Stimulated activated naive CD8-positive, alpha-beta T cell treated with anti-CD3 and anti-CD28 coated beads, Interleukin-15, amount 100 ng/mL, for 72 hours (primary cell): ENCODE results near the gene TMEM59L.

Experiments used
- ATAC-seq: fragments of 150-1000 bp; cut with Tn5 transposase; 2 replicates; pipeline ENCODE4 v1.10.0; 2021; ENCODE audit warnings: mild to moderate bottlenecking, moderate library complexity
- DNase-seq, 2 donors: peaks; one replicate each; pipeline ENCODE4 v3.0.0; 2021 to 2022
- H3K27ac Mint-ChIP-seq, 2 donors: one replicate each; pipeline ENCODE4 v1.8.0; 2022; ENCODE audit warnings: mild to moderate bottlenecking in 2 of 2, mixed read lengths in 2 of 2, moderate library complexity in 2 of 2
- H3K27me3 Mint-ChIP-seq: one replicate; pipeline ENCODE4 v1.8.0; 2022; ENCODE audit warnings: mixed read lengths
- H3K4me1 Mint-ChIP-seq: one replicate; pipeline ENCODE4 v1.8.0; 2022; ENCODE audit warnings: mild to moderate bottlenecking, mixed read lengths
- H3K4me3 Mint-ChIP-seq, 2 donors: one replicate each; pipeline ENCODE4 v1.8.0; 2022; ENCODE audit warnings: mild to moderate bottlenecking in 2 of 2, mixed read lengths in 2 of 2, moderate library complexity in 1 of 2
- H3K9me3 Mint-ChIP-seq, 2 donors: one replicate each; pipeline ENCODE4 v1.8.0; 2022; ENCODE audit warnings: mixed read lengths in 2 of 2

TMEM59L gene

DNA sequence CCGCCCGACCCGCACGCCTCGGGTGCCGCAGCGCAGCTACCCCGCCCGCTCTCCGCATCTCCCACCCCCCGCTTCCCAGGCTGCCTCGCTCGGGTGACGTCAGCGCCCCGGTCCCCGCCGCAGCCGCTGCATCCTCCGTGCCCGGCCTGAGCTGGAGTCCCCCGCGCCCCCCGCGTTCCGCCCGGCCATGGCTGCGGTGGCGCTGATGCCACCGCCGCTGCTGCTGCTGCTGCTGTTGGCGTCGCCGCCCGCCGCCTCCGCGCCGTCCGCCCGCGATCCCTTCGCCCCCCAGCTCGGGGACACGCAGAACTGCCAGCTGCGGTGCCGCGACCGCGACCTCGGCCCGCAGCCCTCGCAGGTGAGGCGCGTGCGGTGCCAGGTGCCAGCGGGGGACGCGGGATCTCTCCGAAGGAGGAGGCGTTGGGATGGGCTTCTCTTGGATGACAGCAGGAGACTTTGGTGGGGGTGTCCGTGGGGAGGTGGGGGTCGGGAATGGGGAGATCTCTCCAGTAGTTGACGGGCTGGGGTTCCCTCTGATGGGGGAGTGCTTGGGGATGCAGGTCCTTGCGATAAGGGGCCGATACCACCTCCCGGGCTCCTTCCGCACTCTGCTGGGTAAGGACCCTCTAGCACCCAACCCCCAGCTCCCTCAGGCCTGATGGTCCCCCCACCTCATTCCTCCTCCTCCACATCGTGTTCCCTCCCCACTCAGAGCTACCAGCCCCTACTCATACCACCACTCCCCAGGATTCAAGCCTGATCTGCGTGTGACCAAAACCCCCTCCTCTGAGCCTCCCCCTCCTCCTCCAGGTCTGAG lies at the start of gene TMEM59L:
Gene TMEM59L (plus strand): TSS at position 99 of the 817 bp plus-strand sequence. CDS start 89 bp downstream, at position 188.
- Mint-ChIP-seq H3K4me3 (peak within 1 kb of the TSS; percentile 71 to 73), H3K27me3 (peaks cover 99% of the 10 kb centered on the region), H3K27ac (peak within 1 kb of the TSS; percentile 40 to 81), H3K4me1 (peaks cover 31% of the 10 kb centered on the region), H3K9me3 (no peaks in the 10 kb centered on the region)
- DNase-seq (no peak), ATAC-seq (peak; percentile 46)

DNA sequence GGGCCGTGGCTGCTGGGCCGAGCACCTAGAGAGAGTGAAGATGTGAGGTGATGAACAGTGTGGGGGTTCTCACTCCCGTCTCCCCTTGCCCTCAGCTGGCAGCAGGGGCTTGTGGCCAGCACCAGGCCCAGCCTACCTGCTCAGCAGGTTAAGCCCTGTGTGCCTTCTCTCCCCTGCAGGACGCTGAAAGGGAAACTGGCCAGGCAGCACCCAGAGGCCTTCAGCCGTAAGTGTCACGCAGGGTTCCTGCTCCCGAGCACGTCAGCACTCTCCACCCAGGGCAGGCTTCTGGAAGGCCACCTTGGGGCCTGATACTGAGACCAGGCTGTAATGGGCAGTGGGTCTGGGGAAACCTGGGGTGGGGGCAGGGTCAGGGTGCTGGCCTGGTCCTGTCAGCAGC lies 45.7 kb upstream of the TMEM59L start:
- Mint-ChIP-seq H3K9me3 (no peaks in the 10 kb centered on the region), H3K4me1 (peaks cover 10% of the 10 kb centered on the region), H3K27ac (no peak overlapping the region), H3K4me3 (no peak overlapping the region), H3K27me3 (no peaks in the 10 kb centered on the region)
- ATAC-seq (no peak), DNase-seq (no peak)

DNA sequence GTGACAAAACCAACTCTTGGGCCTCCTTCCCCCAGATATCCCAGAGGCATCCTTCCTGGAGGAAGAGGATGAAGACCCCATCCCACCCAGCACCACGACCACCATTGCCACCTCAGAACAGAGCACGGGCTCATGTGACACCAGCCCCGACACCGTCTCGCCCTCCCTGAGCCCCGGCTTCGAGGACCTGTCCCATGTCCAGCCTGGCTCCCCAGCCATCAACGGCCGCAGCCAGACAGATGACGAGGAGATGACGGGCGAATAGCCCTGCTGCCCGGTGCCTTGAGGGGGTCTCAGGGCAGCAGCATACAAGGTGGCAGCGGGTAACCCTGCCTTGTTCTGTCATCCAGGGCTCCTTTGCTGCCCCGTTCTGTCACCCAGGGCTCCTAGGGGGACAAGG lies 44.3 kb upstream of the TMEM59L start:
- DNase-seq, result no peak
- Mint-ChIP-seq H3K9me3 (no peaks in the 10 kb centered on the region), H3K4me3 (no peak overlapping the region), H3K4me1 (peaks cover 23% of the 10 kb centered on the region), H3K27me3 (no peaks in the 10 kb centered on the region), H3K27ac (peak overlapping the region in 1 of 2 donors; percentile 32)
- ATAC-seq, result no peak

DNA sequence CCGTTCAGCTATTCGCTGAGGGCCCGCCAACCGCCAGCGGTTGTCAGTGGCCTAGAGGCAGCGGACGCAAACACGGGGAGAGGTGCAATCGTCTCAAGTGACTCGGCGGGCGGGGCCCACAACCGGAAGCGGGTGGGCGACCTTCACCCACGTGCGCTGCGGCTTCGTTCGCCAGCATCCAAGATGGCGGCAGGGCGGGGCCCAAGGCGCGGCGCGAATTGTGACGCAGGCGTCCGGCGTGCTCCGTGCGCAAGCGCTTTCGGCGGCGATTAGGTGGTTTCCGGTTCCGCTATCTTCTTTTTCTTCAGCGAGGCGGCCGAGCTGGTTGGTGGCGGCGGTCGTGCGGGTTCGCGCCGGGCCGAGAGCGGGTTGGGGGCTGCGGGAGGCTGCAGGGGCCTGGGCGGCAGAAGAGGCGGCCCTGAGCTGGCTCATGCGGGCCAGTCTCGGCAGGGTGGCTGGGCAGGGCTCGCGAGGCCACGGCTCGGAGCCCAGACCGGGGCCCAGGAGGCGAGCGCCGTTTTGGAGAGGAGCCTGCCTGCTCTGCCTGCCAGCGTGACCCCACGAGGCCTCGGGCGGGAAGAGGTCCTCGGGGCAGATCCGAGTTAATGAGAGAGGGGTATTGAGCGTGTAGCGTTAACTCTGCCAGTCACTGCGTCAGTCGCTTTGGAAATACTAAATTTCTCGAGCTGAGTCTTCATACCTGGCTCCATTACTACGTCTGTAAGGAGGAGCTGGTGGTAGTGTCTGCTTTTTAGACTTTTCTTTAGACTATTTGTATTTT lies 40.9 kb upstream of the TMEM59L start, which contains the start of gene UBA52:
Gene UBA52 (plus strand): TSS at position 294 of the 781 bp plus-strand sequence. CDS start 1,444 bp downstream, outside the sequence.
- DNase-seq (peak; percentile 99), ATAC-seq (peak; percentile 97)
- Mint-ChIP-seq H3K4me1 (peaks cover 45% of the 10 kb centered on the region), H3K27me3 (no peaks in the 10 kb centered on the region), H3K4me3 (peak within 1 kb of the TSS; percentile 73 to 90), H3K27ac (peak within 1 kb of the TSS; percentile 97 to 98), H3K9me3 (no peaks in the 10 kb centered on the region)

DNA sequence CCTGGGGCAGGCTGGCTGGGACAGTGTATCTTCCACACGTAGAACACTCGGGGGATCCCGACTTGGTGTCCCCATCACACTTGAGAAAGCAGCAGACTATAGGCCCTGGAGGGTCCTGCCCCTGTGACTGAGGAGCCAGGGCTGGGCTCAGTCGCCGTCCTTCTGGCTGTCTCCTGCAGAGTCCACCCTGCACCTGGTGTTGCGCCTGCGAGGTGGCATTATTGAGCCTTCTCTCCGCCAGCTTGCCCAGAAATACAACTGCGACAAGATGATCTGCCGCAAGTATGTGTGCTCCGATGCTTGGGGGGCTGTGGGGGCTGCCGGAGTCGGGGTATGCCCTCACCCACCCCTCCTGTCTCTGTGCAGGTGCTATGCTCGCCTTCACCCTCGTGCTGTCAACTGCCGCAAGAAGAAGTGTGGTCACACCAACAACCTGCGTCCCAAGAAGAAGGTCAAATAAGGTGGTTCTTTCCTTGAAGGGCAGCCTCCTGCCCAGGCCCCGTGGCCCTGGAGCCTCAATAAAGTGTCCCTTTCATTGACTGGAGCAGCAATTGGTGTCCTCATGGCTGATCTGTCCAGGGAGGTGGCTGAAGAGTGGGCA lies 37.9 kb upstream of the TMEM59L start:
- H3K27me3 Mint-ChIP-seq, result no peaks in the 10 kb centered on the region
- H3K4me1 Mint-ChIP-seq, result peaks cover 57% of the 10 kb centered on the region
- DNase-seq, result no peak
- no peak for ATAC-seq
- H3K9me3 Mint-ChIP-seq, result no peaks in the 10 kb centered on the region
- H3K4me3 Mint-ChIP-seq, result no peak overlapping the region
- H3K27ac Mint-ChIP-seq, result no peak overlapping the region

DNA sequence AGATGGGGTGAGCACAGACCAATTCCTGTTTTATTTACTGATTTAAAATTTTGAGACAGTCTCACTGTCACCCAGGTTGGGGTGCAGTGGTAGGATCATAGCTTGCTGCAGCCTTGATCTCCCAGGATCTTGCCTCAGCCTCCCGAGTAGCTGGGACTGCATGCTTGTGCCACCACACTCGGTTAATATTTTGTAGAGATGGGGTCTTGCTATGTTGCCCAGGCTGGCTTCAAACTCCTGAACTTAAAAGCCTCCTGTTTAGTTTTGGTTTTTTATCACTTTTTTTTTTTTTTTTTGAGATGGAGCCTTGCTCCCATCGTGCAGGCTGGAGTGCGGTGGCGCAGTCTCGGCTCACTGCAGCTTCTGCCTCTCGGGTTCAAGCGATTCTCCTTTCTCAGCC lies 36.3 kb upstream of the TMEM59L start:
- Mint-ChIP-seq H3K27me3 (no peaks in the 10 kb centered on the region), H3K4me1 (peaks cover 53% of the 10 kb centered on the region), H3K27ac (no peak overlapping the region), H3K9me3 (no peaks in the 10 kb centered on the region), H3K4me3 (no peak overlapping the region)
- ATAC-seq, result no peak
- no peak for DNase-seq

DNA sequence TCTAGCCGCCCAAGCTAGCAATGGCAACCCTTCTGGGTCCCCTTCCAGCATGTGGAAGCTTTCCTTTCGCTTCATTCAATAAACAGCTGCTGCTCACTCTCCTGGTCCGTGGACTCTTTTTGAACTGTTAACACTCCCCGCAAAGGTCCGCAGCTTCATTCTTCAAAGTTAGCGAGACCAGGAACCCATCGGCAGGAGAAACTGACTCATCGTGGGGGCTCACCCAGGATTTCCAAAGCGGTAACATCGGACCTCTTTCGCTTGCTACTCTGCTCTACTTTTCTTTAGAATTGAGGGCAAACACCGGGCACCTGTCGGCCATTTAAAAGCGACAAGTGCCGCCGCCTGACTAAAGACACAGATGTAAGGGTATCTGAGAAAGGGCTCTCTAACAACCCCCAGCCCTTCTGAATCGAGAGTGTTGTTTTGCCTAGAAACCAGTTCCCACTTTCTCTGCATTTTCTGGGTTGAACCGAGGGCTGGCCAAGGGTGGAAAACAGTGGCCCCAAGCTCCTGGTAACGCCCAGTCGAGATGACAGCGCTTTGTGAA lies 35.2 kb upstream of the TMEM59L start:
- Mint-ChIP-seq H3K27ac (no peak overlapping the region), H3K9me3 (no peaks in the 10 kb centered on the region)

DNA sequence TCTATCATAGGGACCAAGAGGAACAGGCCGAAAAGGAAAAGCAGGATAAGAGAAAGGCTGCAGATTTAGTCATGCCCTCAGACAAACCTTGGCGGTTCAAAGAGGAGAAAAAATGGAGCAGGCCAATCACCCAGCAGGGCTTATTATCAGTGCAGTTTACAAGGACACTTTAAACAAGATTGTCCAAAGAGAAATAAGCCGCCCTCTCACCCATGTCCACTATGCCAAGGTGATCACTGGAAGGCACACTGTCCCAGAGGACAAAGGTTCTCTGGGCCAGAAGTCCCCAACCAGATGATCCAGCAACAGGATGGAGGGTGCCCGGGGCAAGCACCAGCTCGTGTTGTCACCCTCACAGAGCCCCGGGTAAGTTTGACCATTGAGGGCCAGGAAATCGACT lies 32.4 kb upstream of the TMEM59L start:
- Mint-ChIP-seq H3K9me3 (no peaks in the 10 kb centered on the region), H3K4me3 (no peak overlapping the region), H3K27me3 (no peaks in the 10 kb centered on the region), H3K4me1 (peaks cover 18% of the 10 kb centered on the region), H3K27ac (no peak overlapping the region)
- ATAC-seq, result no peak
- DNase-seq, result no peak

More for the DNA sequence above, 35.2 kb upstream of the TMEM59L start:
- Mint-ChIP-seq H3K4me1 (peaks cover 43% of the 10 kb centered on the region), H3K4me3 (no peak overlapping the region), H3K27me3 (no peaks in the 10 kb centered on the region)
- no peak for DNase-seq
- ATAC-seq, result no peak

DNA sequence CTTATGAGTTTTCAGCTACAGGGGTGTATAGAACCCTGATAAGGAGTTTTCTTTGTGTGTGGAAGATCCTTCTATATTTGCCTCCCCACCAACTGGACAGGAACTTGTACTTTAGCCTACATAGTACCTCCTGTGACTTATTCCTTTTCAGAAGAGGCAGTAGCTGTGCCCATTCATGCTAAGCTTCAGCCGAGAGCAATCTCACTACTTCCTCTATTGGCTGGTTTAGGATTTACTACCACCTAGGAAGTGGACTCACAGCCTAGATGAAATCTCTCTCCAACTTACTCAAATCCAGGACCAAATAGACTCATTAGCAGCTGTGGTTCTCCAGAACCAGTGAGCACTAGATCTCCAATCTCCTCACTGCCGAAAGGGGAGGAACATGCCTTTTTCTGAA lies 26.4 kb upstream of the TMEM59L start:
- no peak for ATAC-seq
- Mint-ChIP-seq H3K27me3 (no peaks in the 10 kb centered on the region), H3K4me3 (no peak overlapping the region), H3K27ac (no peak overlapping the region), H3K9me3 (no peaks in the 10 kb centered on the region), H3K4me1 (peaks cover 48% of the 10 kb centered on the region)
- no peak for DNase-seq

DNA sequence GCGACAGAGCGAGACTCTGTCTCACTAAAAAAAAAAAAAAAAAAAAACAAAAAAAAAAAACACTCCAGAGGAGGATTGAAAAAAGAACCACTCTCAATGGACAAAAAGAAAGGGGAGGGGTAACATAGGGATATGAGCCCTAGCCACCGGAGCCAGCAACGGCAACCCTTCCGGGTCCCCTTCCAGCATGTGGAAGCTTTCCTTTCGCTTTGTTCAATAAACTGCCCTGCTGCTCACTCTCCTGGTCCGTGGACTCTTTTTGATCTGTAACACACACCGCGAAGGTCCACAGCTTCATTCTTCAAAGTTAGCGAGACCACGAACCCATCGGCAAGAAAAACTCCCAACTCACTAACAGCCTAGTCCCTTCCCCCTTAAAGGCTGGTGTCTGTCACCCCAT lies 25.1 kb upstream of the TMEM59L start:
- Mint-ChIP-seq H3K9me3 (no peaks in the 10 kb centered on the region), H3K27ac (no peak overlapping the region), H3K4me3 (peak overlapping the region; percentile 91 to 95), H3K4me1 (peaks cover 53% of the 10 kb centered on the region), H3K27me3 (no peaks in the 10 kb centered on the region)
- ATAC-seq (no peak), DNase-seq (no peak)

DNA sequence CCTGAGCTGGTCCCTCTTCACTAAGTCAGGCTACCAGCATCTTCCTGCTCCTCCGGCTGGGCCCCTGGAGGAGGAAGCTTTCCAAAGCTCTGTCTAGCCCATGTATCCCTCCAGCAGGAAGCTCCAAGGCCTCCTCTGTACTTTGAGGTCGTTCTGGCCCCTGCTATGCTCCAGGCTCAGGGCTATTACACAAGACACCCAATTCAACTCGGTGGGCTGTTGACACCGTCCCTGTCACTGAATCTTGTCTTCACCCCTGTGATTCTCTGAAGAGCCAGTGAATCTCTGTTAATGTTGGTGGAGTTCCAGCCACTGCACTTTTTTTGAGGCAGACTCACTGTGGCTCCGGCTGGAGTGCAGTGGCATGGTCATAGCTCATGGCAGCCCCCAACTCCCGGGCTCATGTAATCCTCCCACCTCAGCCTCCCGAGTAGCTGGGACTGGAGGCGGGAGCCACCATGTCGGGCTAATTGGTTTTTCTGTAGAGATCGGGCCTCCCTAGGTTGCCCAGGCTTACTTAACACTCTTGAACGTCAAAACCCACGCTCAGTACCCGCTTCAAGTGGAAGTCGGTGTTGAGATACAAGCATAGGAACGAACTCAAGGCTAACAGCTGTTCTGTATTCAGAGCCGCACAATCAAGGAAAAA lies 24.6 kb upstream of the TMEM59L start:
- peak; percentile 27 for ATAC-seq
- no peak for DNase-seq
- Mint-ChIP-seq H3K27ac (peak overlapping the region; percentile 79 to 94), H3K4me3 (peak overlapping the region; percentile 91 to 95), H3K9me3 (no peaks in the 10 kb centered on the region), H3K27me3 (no peaks in the 10 kb centered on the region), H3K4me1 (peaks cover 54% of the 10 kb centered on the region)

DNA sequence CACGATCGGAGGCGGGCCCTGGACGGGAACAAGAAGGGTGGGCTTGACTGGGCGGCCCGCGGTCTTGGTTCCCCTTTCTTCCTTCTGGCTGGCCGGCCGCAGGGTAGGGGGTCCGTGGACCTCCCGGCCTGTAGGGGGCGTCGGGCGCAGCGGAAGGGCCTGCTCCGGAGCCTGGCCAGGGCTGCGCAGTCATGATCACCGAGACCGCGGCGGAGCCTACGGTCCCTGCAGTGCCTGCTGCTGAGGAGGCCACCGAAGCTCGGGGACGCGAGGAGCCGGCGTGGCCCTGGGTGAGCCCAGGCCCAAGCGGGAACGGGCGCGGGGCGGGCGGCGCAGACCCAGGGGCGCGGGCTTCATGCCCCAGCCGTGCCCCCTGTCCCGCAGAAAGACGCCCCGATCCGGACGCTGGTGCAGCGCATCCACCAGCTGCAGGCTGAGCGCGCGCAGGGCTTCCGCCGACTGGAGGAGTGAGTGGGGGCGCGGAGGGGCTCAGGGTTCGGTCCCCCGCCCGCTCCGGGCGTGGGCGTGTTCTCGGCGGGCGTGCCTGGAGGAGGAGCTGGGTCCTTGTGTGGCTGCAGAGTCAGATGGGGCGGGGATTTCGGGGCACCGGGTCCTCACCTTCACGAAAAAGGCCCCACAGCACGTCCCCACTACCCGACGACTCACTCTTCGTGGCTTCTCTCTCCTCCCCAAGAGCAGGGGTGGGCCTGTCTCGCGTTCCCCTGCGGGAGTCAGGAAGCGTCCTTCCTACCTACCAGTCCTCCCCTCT lies 23.9 kb upstream of the TMEM59L start, which contains the start of gene REX1BD:
Gene REX1BD (plus strand): TSS at position 188 of the 769 bp plus-strand sequence. CDS start 4 bp downstream, at position 192.
- ATAC-seq, result peak; percentile 86
- Mint-ChIP-seq H3K27ac (peak within 1 kb of the TSS; percentile 90 to 98), H3K9me3 (no peaks in the 10 kb centered on the region), H3K4me3 (peak within 1 kb of the TSS; percentile 91 to 95), H3K27me3 (no peaks in the 10 kb centered on the region), H3K4me1 (peaks cover 61% of the 10 kb centered on the region)
- DNase-seq, result peak; percentile 89 to 91

DNA sequence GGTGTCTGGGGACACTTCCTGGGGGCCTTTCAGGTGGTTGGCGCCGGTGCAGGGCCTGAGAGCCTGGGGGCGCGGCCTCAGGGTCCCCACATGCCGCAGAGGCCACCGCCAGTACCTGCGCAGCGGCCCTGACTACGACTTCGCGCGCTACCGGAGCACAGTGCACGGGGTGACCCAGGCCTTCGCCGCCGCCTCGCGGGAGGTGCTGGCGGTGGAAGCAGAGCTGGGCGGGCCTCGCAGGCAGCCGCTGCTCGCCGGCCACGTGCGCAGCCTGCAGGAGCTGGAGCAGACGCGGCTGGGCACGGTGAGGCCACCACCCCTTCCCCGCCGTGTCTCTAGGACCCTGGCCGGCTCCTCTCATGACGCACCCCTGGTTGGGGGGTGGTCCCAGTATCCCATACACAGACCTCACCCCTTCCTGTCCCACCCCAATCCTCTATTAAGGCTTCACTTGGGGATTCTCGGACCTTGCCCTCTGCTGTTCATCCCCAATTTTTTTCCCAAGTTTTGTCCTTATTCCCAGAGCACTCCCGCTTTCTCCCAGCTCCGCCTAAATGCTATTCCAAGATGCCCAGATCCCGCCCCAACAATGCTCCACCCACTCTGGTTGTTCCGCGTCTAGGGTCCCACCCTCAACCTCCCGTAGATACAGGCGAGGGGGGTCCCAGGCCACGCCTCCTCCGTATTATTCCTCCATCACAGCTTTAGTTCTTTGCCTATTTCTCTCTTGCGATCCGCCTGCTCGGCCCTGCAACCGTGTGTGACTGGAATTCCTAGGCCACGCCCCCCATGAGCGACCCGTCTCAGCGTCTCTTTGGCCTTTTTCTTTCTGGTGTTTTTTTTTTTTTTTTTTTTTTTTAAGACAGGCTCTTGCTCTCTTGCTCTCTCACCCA lies 23.0 kb upstream of the TMEM59L start:
- H3K4me3 Mint-ChIP-seq, result peak overlapping the region; percentile 91 to 95
- H3K27ac Mint-ChIP-seq, result peak overlapping the region; percentile 90 to 98
- peaks cover 69% of the 10 kb centered on the region for H3K4me1 Mint-ChIP-seq
- DNase-seq (peak; percentile 84 to 86), ATAC-seq (peak; percentile 79)
- H3K27me3 Mint-ChIP-seq, result peaks cover 3% of the 10 kb centered on the region
- H3K9me3 Mint-ChIP-seq, result no peaks in the 10 kb centered on the region
